Left ventricle myocardium inferior (tissue), 1 donor: Measurements from ENCODE around the gene HNRNPAB. TPM values are rescaled to one million over a fixed set of nuclear protein-coding genes. Genes with fewer than 3 reads are reported as not detected.
A peak's percentile ranks its signal among the peaks of the same experiment; 100 is the strongest.
"Not testable (repeated sequence)": the region's sequence is repeated elsewhere in the genome, so short reads cannot be mapped to it uniquely, and the experiment has no call there.

Experiments
- DNase-seq: peaks from one replicate; pipeline ENCODE4 v3.0.0-alpha.2; 2020
- H3K27ac ChIP-seq: fragments of 200-600 bp; replicated peaks from 2 replicates; pipeline ENCODE4 v1.8.0; 2021
- H3K27me3 ChIP-seq: fragments of 200-600 bp; 2 replicates; pipeline ENCODE4 v1.8.0; 2021; ENCODE audit warnings: low read depth
- H3K36me3 ChIP-seq: fragments of 200-600 bp; 2 replicates; pipeline ENCODE4 v1.8.0; 2021
- H3K4me1 ChIP-seq: fragments of 200-600 bp; 2 replicates; pipeline ENCODE4 v1.8.0; 2021
- H3K4me3 ChIP-seq: fragments of 200-600 bp; 2 replicates; pipeline ENCODE4 v1.8.0; 2021; ENCODE audit warnings: mild to moderate bottlenecking, moderate library complexity
- H3K9me3 ChIP-seq: fragments of 200-600 bp; replicated peaks from 2 replicates; pipeline ENCODE4 v1.8.0; 2021
- intact Hi-C: fragments of 100-400 bp; cut with micrococcal nuclease; formaldehyde crosslinking; loops from one replicate; pipeline ENCODE4 v1.11.0; 2022
- total RNA-seq: library from RNA; stranded (reverse); fragmentation: NEBNext Ultra II Directional; extraction: Animal tissue kit (Norgen Biotek cat#: 25700); gene quantifications from one replicate; pipeline ENCODE4 v1.2.1, GENCODE V29; 2021
- TF ChIP-seq, protein P1 (sequence below): fragments of 200-600 bp; IDR thresholded peaks from 2 replicates; pipeline ENCODE4 v1.8.0; 2021; ENCODE audit warnings: antibody characterized with exemption, mild to moderate bottlenecking, borderline replicate concordance
- donor health status: DM: no; HTN: yes; CAD: no; lungs with severe emphysema.

Gene HNRNPAB
- total RNA-seq, 1 donor from 2014 or later, result 85.2 TPM

- intact Hi-C loops, result no loop called here
- TF ChIP-seq, protein P1, sequence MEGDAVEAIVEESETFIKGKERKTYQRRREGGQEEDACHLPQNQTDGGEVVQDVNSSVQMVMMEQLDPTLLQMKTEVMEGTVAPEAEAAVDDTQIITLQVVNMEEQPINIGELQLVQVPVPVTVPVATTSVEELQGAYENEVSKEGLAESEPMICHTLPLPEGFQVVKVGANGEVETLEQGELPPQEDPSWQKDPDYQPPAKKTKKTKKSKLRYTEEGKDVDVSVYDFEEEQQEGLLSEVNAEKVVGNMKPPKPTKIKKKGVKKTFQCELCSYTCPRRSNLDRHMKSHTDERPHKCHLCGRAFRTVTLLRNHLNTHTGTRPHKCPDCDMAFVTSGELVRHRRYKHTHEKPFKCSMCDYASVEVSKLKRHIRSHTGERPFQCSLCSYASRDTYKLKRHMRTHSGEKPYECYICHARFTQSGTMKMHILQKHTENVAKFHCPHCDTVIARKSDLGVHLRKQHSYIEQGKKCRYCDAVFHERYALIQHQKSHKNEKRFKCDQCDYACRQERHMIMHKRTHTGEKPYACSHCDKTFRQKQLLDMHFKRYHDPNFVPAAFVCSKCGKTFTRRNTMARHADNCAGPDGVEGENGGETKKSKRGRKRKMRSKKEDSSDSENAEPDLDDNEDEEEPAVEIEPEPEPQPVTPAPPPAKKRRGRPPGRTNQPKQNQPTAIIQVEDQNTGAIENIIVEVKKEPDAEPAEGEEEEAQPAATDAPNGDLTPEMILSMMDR, result no peak
- no peak for DNase-seq
Measured at GRCh38 chr5:178238711-178239592, 34.6 kb downstream of the HNRNPAB start.

DNA sequence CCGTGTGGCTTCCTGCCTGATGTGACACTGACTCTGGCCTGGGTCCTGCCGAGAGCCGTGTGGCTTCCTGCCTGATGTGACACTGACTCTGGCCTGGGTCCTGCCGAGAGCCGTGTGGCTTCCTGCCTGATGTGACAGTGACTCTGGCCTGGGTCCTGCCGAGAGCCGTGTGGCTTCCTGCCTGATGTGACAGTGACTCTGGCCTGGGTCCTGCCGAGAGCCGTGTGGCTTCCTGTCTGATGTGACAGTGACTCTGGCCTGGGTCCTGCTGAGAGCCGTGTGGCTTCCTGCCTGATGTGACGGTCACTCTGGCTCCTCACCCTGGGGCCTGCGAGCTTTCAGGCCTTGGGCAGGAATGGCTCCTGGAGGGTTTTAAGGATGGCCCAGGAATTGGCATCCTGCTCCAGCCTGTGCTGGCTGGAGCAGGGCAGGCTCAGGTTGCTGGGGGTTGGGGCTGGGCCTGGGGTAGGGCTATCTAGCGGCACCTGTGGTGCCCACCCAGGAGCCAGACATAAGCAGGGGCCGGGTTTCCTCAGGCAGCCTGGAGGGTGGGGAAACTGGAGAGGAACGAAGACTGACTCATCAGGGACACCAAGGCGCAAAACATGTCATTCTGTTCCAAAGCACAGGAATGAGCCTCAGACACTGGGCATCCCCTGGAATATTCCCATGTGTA lies 35.4 kb downstream of the HNRNPAB start:
- Histone ChIP-seq H3K27ac (peak overlapping the region; percentile 78), H3K4me1 (peaks cover 76% of the 10 kb centered on the region)
- intact Hi-C loops, H3K27me3 ChIP-seq, H3K4me3 ChIP-seq, DNase-seq, H3K36me3 ChIP-seq, H3K9me3 ChIP-seq: not testable (repeated sequence)

More at GRCh38 chr5:178238711-178239592, 34.6 kb downstream of the HNRNPAB start:
- H3K36me3 ChIP-seq, result no peaks in the 10 kb centered on the region
- no peak overlapping the region for H3K4me3 ChIP-seq
- H3K27ac ChIP-seq, result peak overlapping the region; percentile 78
- H3K27me3 ChIP-seq, result no peaks in the 10 kb centered on the region
- H3K4me1 ChIP-seq, result peaks cover 79% of the 10 kb centered on the region
- no peaks in the 10 kb centered on the region for H3K9me3 ChIP-seq

DNA sequence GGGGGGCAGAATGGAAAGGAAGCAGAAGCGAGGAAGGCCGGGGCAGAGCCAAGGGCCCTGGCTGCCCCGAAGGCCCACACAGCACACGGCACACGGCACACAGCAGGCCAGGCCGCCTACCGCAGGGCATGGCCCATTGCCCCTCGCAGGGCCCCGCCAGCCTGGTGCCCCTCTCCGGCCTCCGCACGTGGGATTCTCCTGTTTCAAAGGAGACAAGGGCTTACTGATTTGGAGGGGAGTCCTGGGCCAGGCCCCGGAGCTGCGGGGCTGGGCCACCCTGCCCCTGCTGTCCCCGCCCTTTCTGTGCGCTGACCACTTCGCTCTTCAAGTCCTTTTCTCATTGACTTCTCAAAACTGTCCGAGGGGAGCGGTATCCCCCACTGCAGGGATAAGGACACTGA lies 36.0 kb downstream of the HNRNPAB start:
- intact Hi-C loops, result no loop called here
- DNase-seq, result no peak
- peak overlapping the region; percentile 71 for H3K27ac ChIP-seq
- no peak overlapping the region for H3K4me3 ChIP-seq
- TF ChIP-seq, protein P1, result no peak
- H3K9me3 ChIP-seq, result no peaks in the 10 kb centered on the region
- no peaks in the 10 kb centered on the region for H3K36me3 ChIP-seq
- no peaks in the 10 kb centered on the region for H3K27me3 ChIP-seq
- H3K4me1 ChIP-seq, result peaks cover 70% of the 10 kb centered on the region

- intact Hi-C loops, result no loop called here
- TF ChIP-seq, protein P1, result no peak
- H3K27ac ChIP-seq, result peak overlapping the region; percentile 71
- DNase-seq, result no peak
- H3K36me3 ChIP-seq, result no peaks in the 10 kb centered on the region
- H3K4me1 ChIP-seq, result peaks cover 66% of the 10 kb centered on the region
- H3K27me3 ChIP-seq, result no peaks in the 10 kb centered on the region
- no peak overlapping the region for H3K4me3 ChIP-seq
- no peaks in the 10 kb centered on the region for H3K9me3 ChIP-seq
Measured at GRCh38 chr5:178240766-178241165, 36.4 kb downstream of the HNRNPAB start.

DNA sequence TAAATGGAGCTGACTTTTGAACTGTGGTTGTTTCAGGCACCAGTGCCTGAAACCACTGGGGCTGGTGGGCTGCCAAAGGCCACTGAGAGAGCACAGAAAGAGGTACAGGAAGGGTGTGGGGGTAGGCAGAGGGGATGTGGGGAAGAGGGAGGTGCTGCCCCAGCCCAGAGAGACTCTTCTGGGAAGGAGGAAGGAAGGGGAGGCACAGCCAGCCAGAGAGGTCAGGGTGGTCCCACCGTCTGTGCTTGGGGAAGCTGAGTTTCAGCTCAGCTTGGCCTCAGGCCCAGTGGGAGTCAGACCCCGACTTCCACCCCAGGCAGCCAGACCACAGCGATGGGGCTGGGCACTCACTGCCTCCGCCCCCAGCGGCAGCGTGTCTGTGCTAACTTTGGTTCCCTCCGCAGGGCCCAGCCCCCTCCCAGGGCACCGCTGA lies 36.9 kb downstream of the HNRNPAB start:
- Histone ChIP-seq H3K4me3 (no peak overlapping the region), H3K36me3 (no peaks in the 10 kb centered on the region), H3K27ac (peak overlapping the region; percentile 71), H3K27me3 (no peaks in the 10 kb centered on the region), H3K9me3 (no peaks in the 10 kb centered on the region), H3K4me1 (peaks cover 61% of the 10 kb centered on the region)
- TF ChIP-seq, protein P1, result no peak
- intact Hi-C loops, result no loop called here
- DNase-seq, result peak; percentile 42
